Measurements from ENCODE around the gene CNGB1. TPM values are rescaled to one million over a fixed set of nuclear protein-coding genes. Genes with fewer than 3 reads are reported as not detected.
"Not testable (repeated sequence)": the region's sequence is repeated elsewhere in the genome, so short reads cannot be mapped to it uniquely, and the experiment has no call there.

The CNGB1 gene
- total and polyA plus RNA-seq, 4 donors, result under 0.01 TPM; not detected in 2

DNA sequence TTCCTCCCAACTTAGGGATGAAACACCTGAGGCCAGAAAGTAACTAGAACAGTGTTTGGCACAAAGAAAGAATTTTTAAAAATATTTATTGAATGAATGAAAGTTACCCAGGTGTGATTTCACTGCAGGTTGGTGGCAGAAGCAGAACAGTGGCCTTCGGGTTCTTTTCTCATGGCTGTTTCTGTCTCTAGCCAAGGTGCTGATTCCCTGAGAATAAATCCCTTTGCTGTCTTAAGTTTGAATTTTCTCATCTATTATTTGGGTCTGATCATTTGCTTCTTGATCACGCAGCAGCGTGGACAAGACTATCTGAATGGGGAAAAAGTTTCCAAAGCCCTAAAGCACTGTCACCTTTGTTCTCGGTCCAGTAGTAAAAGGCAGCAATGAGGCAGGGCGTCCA is 95.6 kb downstream of the CNGB1 start:
- WGBS, result 90% methylated on average over 5 of the region's 5 CpGs
- TF ChIP-seq SP1 (IDR thresholded peaks at IDR 0.05) (no peak), HNF4A (conservative IDR thresholded peaks at IDR 0.05) (no peak), RAD21 (IDR thresholded peaks at IDR 0.05) (no peak), HNF4G (IDR thresholded peaks at IDR 0.05) (no peak), FOXA2 (IDR thresholded peaks at IDR 0.05) (no peak), FOXA1 (IDR thresholded peaks at IDR 0.05) (no peak), TAF1 (conservative IDR thresholded peaks at IDR 0.05) (no peak), NR2F2 (IDR thresholded peaks at IDR 0.05) (no peak), YY1 (IDR thresholded peaks at IDR 0.05) (no peak), JUND (IDR thresholded peaks at IDR 0.05) (no peak)
- TF ChIP-seq, protein P1, sequence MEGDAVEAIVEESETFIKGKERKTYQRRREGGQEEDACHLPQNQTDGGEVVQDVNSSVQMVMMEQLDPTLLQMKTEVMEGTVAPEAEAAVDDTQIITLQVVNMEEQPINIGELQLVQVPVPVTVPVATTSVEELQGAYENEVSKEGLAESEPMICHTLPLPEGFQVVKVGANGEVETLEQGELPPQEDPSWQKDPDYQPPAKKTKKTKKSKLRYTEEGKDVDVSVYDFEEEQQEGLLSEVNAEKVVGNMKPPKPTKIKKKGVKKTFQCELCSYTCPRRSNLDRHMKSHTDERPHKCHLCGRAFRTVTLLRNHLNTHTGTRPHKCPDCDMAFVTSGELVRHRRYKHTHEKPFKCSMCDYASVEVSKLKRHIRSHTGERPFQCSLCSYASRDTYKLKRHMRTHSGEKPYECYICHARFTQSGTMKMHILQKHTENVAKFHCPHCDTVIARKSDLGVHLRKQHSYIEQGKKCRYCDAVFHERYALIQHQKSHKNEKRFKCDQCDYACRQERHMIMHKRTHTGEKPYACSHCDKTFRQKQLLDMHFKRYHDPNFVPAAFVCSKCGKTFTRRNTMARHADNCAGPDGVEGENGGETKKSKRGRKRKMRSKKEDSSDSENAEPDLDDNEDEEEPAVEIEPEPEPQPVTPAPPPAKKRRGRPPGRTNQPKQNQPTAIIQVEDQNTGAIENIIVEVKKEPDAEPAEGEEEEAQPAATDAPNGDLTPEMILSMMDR (IDR thresholded peaks at IDR 0.05; ENCODE audit: low read depth, low read length, missing input control), result no peak
- TF ChIP-seq, protein P2, sequence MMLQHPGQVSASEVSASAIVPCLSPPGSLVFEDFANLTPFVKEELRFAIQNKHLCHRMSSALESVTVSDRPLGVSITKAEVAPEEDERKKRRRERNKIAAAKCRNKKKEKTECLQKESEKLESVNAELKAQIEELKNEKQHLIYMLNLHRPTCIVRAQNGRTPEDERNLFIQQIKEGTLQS (IDR thresholded peaks at IDR 0.05), result no peak
- Histone ChIP-seq H3K4me3 (ENCODE audit: low read depth in 1 of 3, low read length in 3 of 3) (no peak overlapping the region), H3K27ac (ENCODE audit: low read depth in 1 of 2, low read length in 2 of 2) (no peak overlapping the region), H3K9ac (ENCODE audit: low read depth in 1 of 2, low read length in 2 of 2) (no peak overlapping the region), H3K4me1 (ENCODE audit: control insufficient read depth in 4 of 4, insufficient read depth in 4 of 4, low read length in 3 of 4) (no peaks in the 10 kb centered on the region), H3K36me3 (ENCODE audit: control insufficient read depth in 4 of 4, insufficient read depth in 3 of 4, low read depth in 1 of 4, low read length in 3 of 4) (no peaks in the 10 kb centered on the region), H3K9me3 (ENCODE audit: control insufficient read depth in 4 of 4, low read length in 3 of 4) (no peaks in the 10 kb centered on the region), H3K27me3 (ENCODE audit: control insufficient read depth in 4 of 4, insufficient read depth in 4 of 4, low read length in 3 of 4) (no peaks in the 10 kb centered on the region)
- DNase-seq (ENCODE audit: low spot score), result no peak

DNA sequence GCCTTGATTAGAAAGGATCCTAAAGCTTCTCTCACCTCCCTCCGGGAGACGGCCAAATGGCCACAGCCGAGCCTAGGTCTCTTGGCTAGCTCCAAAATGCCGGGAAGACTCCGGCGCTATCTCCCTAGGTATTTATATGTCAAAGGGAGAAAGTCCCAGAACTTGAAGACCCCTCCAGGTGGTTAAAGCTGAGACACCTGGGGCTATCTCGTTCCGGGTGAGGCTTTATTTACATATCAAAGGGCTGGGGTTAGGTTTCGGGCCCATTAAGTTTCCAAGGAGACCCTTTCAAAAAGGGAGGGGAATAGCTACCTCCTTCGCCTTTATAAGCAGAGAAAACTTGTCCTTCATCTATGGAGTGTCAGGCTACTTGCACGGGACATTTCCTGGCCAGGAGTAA is 97.7 kb downstream of the CNGB1 start:
- no peaks in the 10 kb centered on the region for H3K36me3 ChIP-seq (ENCODE audit: control insufficient read depth in 4 of 4, insufficient read depth in 3 of 4, low read depth in 1 of 4, low read length in 3 of 4)
- no peak overlapping the region for H3K4me3 ChIP-seq (ENCODE audit: low read depth in 1 of 3, low read length in 3 of 3)
- WGBS, result 69% methylated on average over 11 of the region's 11 CpGs
- H3K4me1 ChIP-seq (ENCODE audit: control insufficient read depth in 4 of 4, insufficient read depth in 4 of 4, low read length in 3 of 4), result no peaks in the 10 kb centered on the region
- TF ChIP-seq HNF4G (IDR thresholded peaks at IDR 0.05) (no peak), HNF4A (conservative IDR thresholded peaks at IDR 0.05) (no peak), FOXA2 (IDR thresholded peaks at IDR 0.05) (no peak), RAD21 (IDR thresholded peaks at IDR 0.05) (no peak)
- TF ChIP-seq, protein P2 (IDR thresholded peaks at IDR 0.05), result no peak
- no peak for DNase-seq (ENCODE audit: low spot score)
- no peak overlapping the region for H3K27ac ChIP-seq (ENCODE audit: low read depth in 1 of 2, low read length in 2 of 2)
- no peaks in the 10 kb centered on the region for H3K27me3 ChIP-seq (ENCODE audit: control insufficient read depth in 4 of 4, insufficient read depth in 4 of 4, low read length in 3 of 4)
- no peak overlapping the region for H3K9ac ChIP-seq (ENCODE audit: low read depth in 1 of 2, low read length in 2 of 2)
- H3K9me3 ChIP-seq (ENCODE audit: control insufficient read depth in 4 of 4, low read length in 3 of 4), result no peaks in the 10 kb centered on the region

DNA sequence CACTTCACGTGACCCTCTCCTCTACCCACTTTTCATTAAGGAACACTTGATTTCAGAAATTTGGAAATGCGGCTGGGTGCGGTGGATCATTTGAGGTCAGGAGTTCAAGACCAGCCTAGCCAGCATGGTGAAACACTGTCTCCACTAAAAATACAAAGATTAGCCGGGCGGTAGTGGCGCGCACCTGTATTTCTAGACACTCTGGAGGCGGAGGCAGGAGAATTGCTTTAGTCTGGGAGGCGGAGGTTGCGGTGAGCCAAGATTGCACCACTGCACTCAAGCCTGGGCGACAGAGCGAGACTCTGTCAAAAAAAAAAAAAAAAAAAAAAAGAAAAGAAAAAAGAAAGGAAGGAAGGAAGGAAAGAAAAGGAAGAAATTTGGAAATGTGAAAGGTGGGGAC is 98.2 kb downstream of the CNGB1 start:
- not testable (repeated sequence) for H3K36me3 ChIP-seq (ENCODE audit: control insufficient read depth in 4 of 4, insufficient read depth in 3 of 4, low read depth in 1 of 4, low read length in 3 of 4); H3K4me1 ChIP-seq (ENCODE audit: control insufficient read depth in 4 of 4, insufficient read depth in 4 of 4, low read length in 3 of 4); H3K4me3 ChIP-seq (ENCODE audit: low read depth in 1 of 3, low read length in 3 of 3); H3K9ac ChIP-seq (ENCODE audit: low read depth in 1 of 2, low read length in 2 of 2); H3K9me3 ChIP-seq (ENCODE audit: control insufficient read depth in 4 of 4, low read length in 3 of 4); H3K27ac ChIP-seq (ENCODE audit: low read depth in 1 of 2, low read length in 2 of 2); DNase-seq (ENCODE audit: low spot score); H3K27me3 ChIP-seq (ENCODE audit: control insufficient read depth in 4 of 4, insufficient read depth in 4 of 4, low read length in 3 of 4)
- WGBS, result 95% methylated on average over 12 of the region's 12 CpGs

DNA sequence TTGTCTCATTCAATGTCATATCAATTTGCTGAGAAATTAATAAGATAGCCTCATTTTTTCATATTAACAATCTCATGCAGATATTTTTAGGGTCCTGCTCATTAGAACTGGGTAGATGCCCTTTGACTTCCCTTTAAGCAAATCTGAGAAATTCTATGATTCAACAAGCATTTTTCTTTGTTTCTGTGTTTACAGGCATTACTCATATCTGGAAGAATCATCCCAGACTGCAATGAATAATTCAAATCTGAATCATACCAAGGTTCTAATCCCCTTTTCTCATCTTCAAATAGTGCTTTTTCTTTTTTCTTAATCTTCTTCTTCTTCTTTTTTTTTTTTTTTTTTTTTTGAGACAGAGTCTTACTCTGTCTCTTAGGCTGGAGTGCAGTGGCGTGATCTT is 99.5 kb downstream of the CNGB1 start:
- no peak for DNase-seq (ENCODE audit: low spot score)
- no peaks in the 10 kb centered on the region for H3K36me3 ChIP-seq (ENCODE audit: control insufficient read depth in 4 of 4, insufficient read depth in 3 of 4, low read depth in 1 of 4, low read length in 3 of 4)
- TF ChIP-seq SP1 (IDR thresholded peaks at IDR 0.05) (no peak), JUND (IDR thresholded peaks at IDR 0.05) (no peak), GABPA (IDR thresholded peaks at IDR 0.05 in 1 of 2, conservative IDR thresholded peaks at IDR 0.05 in 1 of 2) (no peak), EGR1 (IDR thresholded peaks at IDR 0.05; ENCODE audit: low read depth in 2 of 2) (no peak), YY1 (IDR thresholded peaks at IDR 0.05) (no peak), TAF1 (conservative IDR thresholded peaks at IDR 0.05) (no peak)
- TF ChIP-seq, protein P2 (IDR thresholded peaks at IDR 0.05), result no peak
- H3K9me3 ChIP-seq (ENCODE audit: control insufficient read depth in 4 of 4, low read length in 3 of 4), result no peaks in the 10 kb centered on the region
- H3K9ac ChIP-seq (ENCODE audit: low read depth in 1 of 2, low read length in 2 of 2), result no peak overlapping the region
- H3K4me3 ChIP-seq (ENCODE audit: low read depth in 1 of 3, low read length in 3 of 3), result no peak overlapping the region
- no peak overlapping the region for H3K27ac ChIP-seq (ENCODE audit: low read depth in 1 of 2, low read length in 2 of 2)
- no peaks in the 10 kb centered on the region for H3K4me1 ChIP-seq (ENCODE audit: control insufficient read depth in 4 of 4, insufficient read depth in 4 of 4, low read length in 3 of 4)
- no peaks in the 10 kb centered on the region for H3K27me3 ChIP-seq (ENCODE audit: control insufficient read depth in 4 of 4, insufficient read depth in 4 of 4, low read length in 3 of 4)
- WGBS, result 84% methylated on average over 1 of the region's 1 CpG

All from liver (tissue), 9 donors.